OCI-LY1 (cell line): ENCODE results near the gene FAM53A.

ENCODE experiments used
- H2AFZ ChIP-seq: fragments of 200-600 bp; sonication (generic), shearing (Covaris generic); 2 replicates; pipeline ENCODE4 v1.6.0; 2014; ENCODE audit warnings: antibody characterized with exemption, mild to moderate bottlenecking, low read length
- H3F3A ChIP-seq: fragments of 200-600 bp; sonication (generic), shearing (Covaris generic); 2 replicates; pipeline ENCODE4 v1.6.0; 2014; ENCODE audit warnings: mild to moderate bottlenecking, antibody characterized with exemption, low read length, moderate library complexity; ENCODE audit not compliant: insufficient read depth
- H3K27ac ChIP-seq: fragments of 200-600 bp; sonication (generic); 2 replicates; pipeline ENCODE4 v1.5.1; 2014; ENCODE audit warnings: low read length, mixed run types, mild to moderate bottlenecking, low read depth; ENCODE audit not compliant: poor library complexity, severe bottlenecking
- H3K27me3 ChIP-seq: fragments of 200-600 bp; sonication (generic); 2 replicates; pipeline ENCODE4 v1.6.0; 2014; ENCODE audit warnings: antibody characterized with exemption, mild to moderate bottlenecking, low read length, moderate library complexity; ENCODE audit not compliant: insufficient read depth
- H3K36me3 ChIP-seq: fragments of 200-600 bp; sonication (generic); 2 replicates; pipeline ENCODE4 v1.6.1; 2014; ENCODE audit warnings: mild to moderate bottlenecking, antibody characterized with exemption, low read length, moderate library complexity, mixed read lengths; ENCODE audit not compliant: insufficient read depth
- H3K4me1 ChIP-seq: fragments of 200-600 bp; sonication (generic); 2 replicates; pipeline ENCODE4 v1.5.1; 2014; ENCODE audit warnings: mild to moderate bottlenecking, low read length, moderate library complexity; ENCODE audit not compliant: insufficient read depth, severe bottlenecking
- H3K4me2 ChIP-seq: fragments of 200-600 bp; sonication (generic), shearing (Covaris generic); 2 replicates; pipeline ENCODE4 v1.6.1; 2014; ENCODE audit warnings: low read length
- H3K4me3 ChIP-seq: fragments of 200-600 bp; sonication (generic); 2 replicates; pipeline ENCODE4 v1.5.1; 2014; ENCODE audit warnings: low read length, low read depth, mild to moderate bottlenecking, mixed read lengths; ENCODE audit not compliant: poor library complexity, severe bottlenecking
- H3K79me2 ChIP-seq: fragments of 200-600 bp; shearing (Covaris generic); 2 replicates; pipeline ENCODE4 v1.6.1; 2016; ENCODE audit warnings: mixed run types, low read length, mixed read lengths; ENCODE audit not compliant: insufficient read depth
- H3K9ac ChIP-seq: fragments of 200-600 bp; sonication (generic), shearing (Covaris generic); 2 replicates; pipeline ENCODE4 v1.6.1; 2014; ENCODE audit warnings: mild to moderate bottlenecking, low read length, mixed read lengths
- H3K9me2 ChIP-seq: fragments of 200-600 bp; sonication (generic), shearing (Covaris generic); 2 replicates; pipeline ENCODE4 v1.6.1; 2014; ENCODE audit warnings: low read depth, mild to moderate bottlenecking, low read length, mixed read lengths
- H3K9me3 ChIP-seq: fragments of 200-600 bp; shearing (Covaris generic); 2 replicates; pipeline ENCODE4 v1.6.1; 2014; ENCODE audit warnings: low read length, mixed read lengths
- H4K20me1 ChIP-seq: fragments of 200-600 bp; sonication (generic), shearing (Covaris generic); 2 replicates; pipeline ENCODE4 v1.6.0; 2016; ENCODE audit warnings: mild to moderate bottlenecking, low read length; ENCODE audit not compliant: insufficient read depth
- EZH2 ChIP-seq: fragments of 200-600 bp; sonication (generic), shearing (Covaris generic); IDR thresholded peaks from 2 replicates; pipeline ENCODE4 v1.8.0; 2017; ENCODE audit warnings: borderline replicate concordance, mixed run types, mild to moderate bottlenecking, antibody characterized with exemption, low read length, moderate library complexity, mixed read lengths
- TF ChIP-seq, protein P1 (sequence below): fragments of 200-600 bp; sonication (generic), shearing (Covaris generic); IDR thresholded peaks from 2 replicates; pipeline ENCODE4 v1.5.1; 2017; ENCODE audit warnings: mild to moderate bottlenecking, antibody characterized with exemption, low read length, moderate library complexity, mixed read lengths

FAM53A gene

DNA sequence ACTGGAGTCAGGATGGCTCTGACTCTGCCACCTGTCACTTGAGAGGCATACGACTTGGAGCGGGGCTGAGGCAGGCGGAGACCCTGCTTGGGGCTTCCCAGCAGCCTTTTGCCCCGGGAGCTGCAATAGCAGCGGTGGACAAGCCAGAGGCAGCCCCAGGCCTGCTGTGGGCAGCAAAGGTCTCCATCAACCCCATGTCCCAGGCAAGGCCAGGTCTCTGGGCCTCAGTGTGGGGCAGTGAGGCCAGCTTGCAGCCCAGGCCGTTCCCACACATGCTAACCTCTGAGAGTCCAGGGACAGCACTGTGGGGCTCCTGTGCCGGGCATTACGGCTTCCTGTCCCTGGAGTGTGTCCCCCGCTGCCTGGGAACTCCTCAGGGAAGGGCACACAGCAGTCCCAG is 53.0 kb downstream of the FAM53A start:
- H3K9ac ChIP-seq = no peak overlapping the region
- H3K79me2 ChIP-seq = no peaks in the 10 kb centered on the region
- no peaks in the 10 kb centered on the region for H4K20me1 ChIP-seq
- no peaks in the 10 kb centered on the region for H3F3A ChIP-seq
- no peak overlapping the region for H2AFZ ChIP-seq
- no peak overlapping the region for H3K4me2 ChIP-seq
- no peaks in the 10 kb centered on the region for H3K9me3 ChIP-seq
- H3K4me3 ChIP-seq = no peak overlapping the region
- no peaks in the 10 kb centered on the region for H3K36me3 ChIP-seq
- no peaks in the 10 kb centered on the region for H3K27me3 ChIP-seq
- H3K27ac ChIP-seq = no peak overlapping the region
- TF ChIP-seq, protein P1, sequence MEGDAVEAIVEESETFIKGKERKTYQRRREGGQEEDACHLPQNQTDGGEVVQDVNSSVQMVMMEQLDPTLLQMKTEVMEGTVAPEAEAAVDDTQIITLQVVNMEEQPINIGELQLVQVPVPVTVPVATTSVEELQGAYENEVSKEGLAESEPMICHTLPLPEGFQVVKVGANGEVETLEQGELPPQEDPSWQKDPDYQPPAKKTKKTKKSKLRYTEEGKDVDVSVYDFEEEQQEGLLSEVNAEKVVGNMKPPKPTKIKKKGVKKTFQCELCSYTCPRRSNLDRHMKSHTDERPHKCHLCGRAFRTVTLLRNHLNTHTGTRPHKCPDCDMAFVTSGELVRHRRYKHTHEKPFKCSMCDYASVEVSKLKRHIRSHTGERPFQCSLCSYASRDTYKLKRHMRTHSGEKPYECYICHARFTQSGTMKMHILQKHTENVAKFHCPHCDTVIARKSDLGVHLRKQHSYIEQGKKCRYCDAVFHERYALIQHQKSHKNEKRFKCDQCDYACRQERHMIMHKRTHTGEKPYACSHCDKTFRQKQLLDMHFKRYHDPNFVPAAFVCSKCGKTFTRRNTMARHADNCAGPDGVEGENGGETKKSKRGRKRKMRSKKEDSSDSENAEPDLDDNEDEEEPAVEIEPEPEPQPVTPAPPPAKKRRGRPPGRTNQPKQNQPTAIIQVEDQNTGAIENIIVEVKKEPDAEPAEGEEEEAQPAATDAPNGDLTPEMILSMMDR = no peak
- TF ChIP-seq EZH2 = no peak
- no peaks in the 10 kb centered on the region for H3K4me1 ChIP-seq
- no peaks in the 10 kb centered on the region for H3K9me2 ChIP-seq

DNA sequence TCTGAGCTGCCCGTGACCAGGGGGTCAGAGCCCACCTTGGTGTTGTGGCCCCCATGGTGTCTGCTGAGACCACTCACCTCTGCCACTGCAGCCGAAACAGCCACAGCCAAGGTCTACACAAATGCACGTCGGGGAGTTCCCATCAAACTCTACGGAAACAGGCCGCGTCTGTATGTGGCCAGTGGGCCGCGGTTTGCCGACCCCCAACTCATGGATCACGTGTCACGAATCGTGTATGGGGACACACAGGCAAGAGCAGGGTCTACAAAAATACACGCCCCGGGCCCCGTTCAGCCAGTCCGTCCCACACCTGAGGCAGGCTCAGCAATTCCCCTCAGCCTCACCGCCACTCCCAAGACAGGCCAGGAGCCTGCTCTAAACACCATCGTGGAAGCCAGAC is 53.8 kb downstream of the FAM53A start:
- no peaks in the 10 kb centered on the region for H3K27me3 ChIP-seq
- H3K4me1 ChIP-seq = no peaks in the 10 kb centered on the region
- H4K20me1 ChIP-seq = no peaks in the 10 kb centered on the region
- H3K9me3 ChIP-seq = no peaks in the 10 kb centered on the region
- H3K4me2 ChIP-seq = no peak overlapping the region
- no peak overlapping the region for H3K4me3 ChIP-seq
- H3K9ac ChIP-seq = no peak overlapping the region
- H3K36me3 ChIP-seq = no peaks in the 10 kb centered on the region
- no peaks in the 10 kb centered on the region for H3F3A ChIP-seq
- no peak overlapping the region for H3K27ac ChIP-seq
- no peak for TF ChIP-seq EZH2
- TF ChIP-seq, protein P1 = no peak
- H3K79me2 ChIP-seq = no peaks in the 10 kb centered on the region
- no peak overlapping the region for H2AFZ ChIP-seq
- H3K9me2 ChIP-seq = no peaks in the 10 kb centered on the region

DNA sequence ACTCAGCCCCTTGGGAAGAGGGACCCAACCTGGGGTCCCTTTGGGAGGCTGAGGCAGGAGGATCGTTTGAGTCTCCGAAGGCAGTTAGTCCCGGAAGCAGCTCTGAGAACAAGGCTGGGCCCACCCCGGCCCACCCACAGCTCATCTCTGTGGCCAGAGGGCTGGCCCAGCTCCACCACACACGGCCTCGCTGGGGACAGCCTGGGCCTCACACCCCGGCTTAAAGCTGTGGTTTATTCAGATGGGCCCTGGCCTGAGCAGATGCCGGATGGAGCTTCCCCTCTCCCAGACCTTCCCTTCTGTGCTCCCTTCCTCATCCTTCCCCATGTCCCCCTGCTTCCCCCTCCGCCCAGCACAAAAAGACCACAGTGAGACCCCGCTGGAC is 54.4 kb downstream of the FAM53A start:
- Histone ChIP-seq H4K20me1 (no peaks in the 10 kb centered on the region), H3K36me3 (no peaks in the 10 kb centered on the region), H2AFZ (no peak overlapping the region), H3K4me3 (no peak overlapping the region), H3K27me3 (no peaks in the 10 kb centered on the region), H3K9me2 (no peaks in the 10 kb centered on the region), H3K79me2 (no peaks in the 10 kb centered on the region), H3K4me2 (no peak overlapping the region), H3K4me1 (no peaks in the 10 kb centered on the region), H3K9me3 (no peaks in the 10 kb centered on the region), H3F3A (no peaks in the 10 kb centered on the region), H3K9ac (no peak overlapping the region), H3K27ac (no peak overlapping the region)
- TF ChIP-seq EZH2 = no peak
- TF ChIP-seq, protein P1 = no peak
